Right renal pelvis (tissue), 4 donors: Measurements from ENCODE around the gene RASSF6. TPM values are rescaled to one million over a fixed set of nuclear protein-coding genes. Genes with fewer than 3 reads are reported as not detected.
"Not testable (repeated sequence)": the region's sequence is repeated elsewhere in the genome, so short reads cannot be mapped to it uniquely, and the experiment has no call there.

Experiments
- DNase-seq, 4 donors: peaks; one replicate each; pipeline ENCODE4 v3.0.0-alpha.2; 2013; ENCODE audit warnings: low read depth in 4 of 4, low spot score in 3 of 4, missing footprints in 1 of 4
- polyA plus RNA-seq, 4 donors: library from polyadenylated mRNA; unstranded; fragments of 120-200 nt; gene quantifications; one replicate each; pipeline ENCODE4 v1.2.1, GENCODE V29; 2013; ENCODE audit not compliant: insufficient read length in 4 of 4

RASSF6 gene
- polyA plus RNA-seq, 4 donors = 6.7 to 9.0 (median 7.3) TPM

DNA sequence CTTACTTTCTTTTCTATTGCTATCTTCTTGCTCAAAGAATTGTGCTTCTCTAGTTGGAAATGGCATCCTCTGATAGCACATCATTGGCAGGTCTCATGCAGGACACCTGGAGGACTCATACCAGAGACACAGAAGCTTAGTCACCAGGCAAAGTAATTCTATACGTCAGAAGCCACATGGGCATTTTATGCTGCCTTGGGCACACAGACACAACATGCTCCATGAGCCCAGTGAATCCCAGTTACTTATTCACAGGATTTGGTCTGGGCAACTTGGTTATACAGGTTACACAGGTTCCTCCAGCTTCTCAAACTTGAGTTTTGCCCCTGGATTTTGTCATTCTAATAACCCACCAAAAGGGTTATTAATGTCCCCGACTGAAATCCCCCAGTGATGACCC is 7.1 kb downstream of the RASSF6 start:
- DNase-seq = no peak

DNA sequence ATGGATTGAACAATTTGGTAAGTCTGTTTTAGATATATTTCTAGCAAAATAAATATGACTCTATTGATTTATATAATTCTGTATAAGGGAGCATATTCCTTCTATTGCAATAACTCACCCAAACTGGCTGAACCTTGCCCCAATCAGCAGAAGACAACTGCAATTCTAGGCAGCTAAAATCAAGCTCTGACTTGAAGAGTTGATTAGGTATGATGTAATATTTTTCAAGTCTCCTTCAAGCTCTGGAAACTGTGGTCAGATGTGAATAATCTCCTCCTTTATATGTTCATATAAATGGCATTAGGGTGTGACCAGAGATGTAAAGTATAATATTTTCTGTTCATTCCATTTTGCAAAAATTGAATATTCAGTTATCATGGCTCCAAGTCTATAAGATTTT is 8.2 kb downstream of the RASSF6 start:
- DNase-seq = no peak

DNA sequence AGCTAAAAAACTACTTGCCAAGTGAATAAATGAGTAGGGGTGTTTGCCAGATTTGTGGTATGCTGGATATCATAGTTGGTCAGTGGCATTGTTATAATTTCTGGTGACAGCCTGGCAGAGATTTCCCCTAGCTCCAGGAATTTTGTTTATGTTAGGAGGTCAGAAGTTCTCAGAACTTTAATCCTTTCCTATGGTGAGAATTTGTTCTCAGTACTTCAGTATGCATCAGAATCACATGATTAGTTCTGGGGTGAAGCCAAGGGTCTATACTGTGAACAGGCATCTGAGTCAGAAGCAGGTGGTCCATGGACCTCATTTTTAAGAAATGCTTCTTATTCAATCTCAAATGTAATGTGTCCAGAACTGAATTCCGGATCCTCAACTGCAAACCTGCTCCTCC is 10.5 kb downstream of the RASSF6 start:
- no peak for DNase-seq

DNA sequence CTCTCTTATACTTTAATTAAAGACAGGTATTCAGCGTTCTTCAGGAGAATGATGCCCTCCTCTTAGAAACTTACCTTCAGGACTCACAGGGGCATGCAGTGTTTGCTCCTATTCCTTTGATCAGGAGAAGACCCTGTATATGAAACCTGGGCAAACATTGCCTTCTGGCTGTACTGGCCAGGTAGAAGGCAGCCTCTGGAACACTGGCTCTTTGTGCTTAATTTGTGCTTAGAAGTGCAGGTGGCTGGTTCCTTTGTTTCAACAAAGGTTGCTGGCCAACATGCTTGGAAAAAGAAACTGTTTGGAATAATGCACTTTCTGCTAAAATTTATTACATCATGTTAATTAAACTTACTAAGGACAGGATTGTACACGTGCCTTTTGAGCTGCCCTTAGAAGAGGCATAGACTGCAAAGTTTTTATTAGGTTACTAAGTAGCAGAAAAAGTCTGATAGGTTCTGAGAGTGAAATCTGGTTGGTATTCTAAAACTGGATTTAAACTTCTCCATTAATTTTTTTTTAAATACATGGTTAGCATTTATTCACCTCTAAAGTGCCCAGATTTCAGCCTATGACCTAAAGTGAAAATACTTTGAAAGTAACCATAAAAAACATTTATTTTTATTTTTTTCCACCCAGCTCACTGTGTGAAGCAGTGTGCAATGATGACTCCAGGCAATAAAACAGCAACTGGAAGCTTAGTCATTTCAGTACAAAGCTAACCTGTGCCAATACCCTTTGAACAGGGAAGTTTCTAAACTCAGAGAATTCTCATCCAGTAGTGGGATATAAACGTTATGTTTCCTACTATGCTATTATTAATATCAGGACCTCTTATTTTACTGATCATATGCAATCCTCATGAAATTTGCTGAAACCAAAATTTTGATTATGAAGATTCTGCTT is 11.3 kb downstream of the RASSF6 start:
- DNase-seq = no peak

DNA sequence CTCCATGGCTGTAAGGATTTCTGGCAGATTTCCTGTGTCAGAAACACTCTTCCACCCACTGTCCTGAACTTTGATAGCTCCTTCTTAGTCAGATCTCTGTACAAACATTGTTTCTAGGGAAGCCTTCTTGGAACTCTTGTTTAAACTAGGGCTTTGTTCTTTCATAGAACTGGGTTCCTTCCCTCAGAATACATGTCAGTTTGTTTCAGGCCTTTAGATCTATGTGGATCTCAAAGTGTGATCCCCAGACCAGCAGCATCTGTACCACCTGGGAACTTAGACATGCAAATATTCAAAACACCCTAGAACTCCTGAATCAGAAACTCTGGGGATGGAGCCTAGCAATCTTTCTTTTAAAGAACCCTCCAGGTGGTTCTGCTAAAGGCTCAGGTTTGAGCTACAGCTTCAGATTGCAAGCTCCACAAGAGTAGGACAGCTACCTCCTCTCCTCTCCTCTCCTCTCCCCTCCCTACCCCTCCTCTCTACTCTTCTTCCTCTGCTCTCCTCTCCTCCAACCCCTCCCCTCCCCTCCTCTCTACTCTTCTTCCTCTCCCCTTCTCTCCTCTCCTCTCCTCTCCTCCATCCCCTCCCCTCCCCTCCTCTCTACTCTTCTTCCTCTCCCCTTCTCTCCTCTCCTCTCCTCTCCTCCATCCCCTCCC is 12.7 kb downstream of the RASSF6 start:
- no peak for DNase-seq

DNA sequence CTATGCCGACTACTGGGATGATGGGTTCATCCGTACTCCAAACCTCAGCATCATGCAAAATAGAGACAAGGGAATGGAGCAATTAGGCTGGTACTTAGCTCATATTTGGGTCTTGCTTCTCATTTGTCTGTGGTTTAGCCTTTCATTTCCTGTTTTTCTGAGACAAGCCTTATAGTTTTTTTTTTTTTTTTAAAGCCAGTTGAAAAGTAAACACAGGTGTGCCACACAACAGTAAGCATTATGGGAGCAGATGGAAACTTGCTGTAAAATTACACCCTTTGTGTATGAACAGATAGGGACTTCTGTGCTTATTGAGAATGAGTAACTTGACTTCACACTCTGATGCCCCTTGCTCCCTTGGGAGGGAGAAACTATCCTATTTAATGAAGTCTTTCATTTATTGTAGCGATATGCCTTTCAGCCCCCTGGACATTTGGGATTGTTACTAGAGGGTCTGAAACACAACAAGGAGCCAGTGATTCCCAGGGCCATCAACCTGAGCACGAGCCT is 13.7 kb downstream of the RASSF6 start:
- no peak for DNase-seq

DNA sequence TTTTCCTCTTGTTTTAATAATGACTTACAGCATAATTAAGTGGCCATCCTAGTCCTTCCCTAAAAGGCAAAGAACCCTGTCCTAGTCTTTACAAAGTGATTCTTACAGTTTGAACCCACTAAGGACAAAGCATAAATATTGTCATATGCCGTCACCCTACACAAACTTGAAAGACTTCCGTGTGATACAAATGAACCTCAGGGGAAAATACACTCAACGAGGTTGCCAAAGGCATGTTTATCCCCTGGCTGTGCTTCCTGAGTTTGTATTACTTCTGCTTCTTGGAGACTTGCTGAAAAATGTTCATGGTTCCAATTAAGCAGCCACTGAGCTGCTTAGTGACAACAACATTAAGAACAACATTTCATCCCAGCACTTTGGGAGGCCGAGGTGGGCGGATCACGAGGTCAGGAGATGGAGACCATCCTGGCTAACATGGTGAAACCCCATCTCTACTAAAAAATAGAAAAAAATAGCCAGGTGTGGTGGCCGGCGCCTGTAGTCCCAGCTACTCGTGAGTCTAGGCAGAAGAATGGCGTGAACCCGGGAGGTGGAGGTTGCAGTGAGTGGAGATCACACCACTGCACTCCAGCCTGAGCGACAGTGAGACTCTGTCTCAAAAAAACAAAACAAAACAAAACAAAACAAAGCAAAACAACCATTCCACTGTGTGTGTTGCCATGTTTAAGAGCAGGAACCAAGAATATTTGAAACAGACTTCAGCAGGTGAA is 16.2 kb downstream of the RASSF6 start:
- DNase-seq = no peak

DNA sequence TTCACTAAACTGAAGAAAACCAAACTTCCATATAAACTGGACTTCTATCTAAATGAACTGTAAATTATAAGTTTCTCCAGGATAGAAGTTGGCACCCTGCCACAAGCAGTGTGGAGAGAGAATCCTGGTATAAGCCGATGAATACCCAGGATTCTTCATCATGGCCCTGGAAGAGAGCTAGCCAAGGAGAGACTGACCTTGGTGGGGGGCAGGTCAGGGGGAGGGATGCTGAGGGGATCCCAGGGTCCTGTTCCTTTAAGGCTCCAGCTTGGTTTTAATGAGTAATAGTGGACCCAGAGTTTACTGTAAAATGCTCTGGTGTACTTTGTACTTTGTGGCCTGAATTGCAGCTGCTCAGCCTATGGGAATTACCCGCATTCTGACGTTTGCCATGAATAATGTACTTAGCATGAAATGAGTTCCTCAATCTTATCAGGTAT is 16.9 kb downstream of the RASSF6 start:
- no peak for DNase-seq

DNA sequence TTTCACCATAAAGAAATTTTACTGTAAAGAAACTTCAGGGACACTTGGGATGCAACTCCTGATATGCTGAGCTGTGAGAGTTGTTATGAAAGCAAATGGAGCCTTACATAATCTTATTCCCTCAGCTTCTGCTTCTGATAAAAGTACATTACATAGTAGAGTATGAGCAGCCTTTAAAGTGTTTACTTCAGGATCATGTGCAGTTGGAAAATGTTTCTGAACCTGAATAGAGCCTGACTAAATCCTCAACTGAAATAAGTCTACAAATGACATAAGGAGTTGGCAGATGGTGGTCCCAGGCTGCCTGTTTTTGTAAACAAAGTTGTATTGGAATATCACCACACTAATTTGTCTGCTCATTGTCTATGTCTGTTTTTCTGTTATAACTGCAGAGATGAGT is 19.3 kb downstream of the RASSF6 start:
- DNase-seq = no peak

DNA sequence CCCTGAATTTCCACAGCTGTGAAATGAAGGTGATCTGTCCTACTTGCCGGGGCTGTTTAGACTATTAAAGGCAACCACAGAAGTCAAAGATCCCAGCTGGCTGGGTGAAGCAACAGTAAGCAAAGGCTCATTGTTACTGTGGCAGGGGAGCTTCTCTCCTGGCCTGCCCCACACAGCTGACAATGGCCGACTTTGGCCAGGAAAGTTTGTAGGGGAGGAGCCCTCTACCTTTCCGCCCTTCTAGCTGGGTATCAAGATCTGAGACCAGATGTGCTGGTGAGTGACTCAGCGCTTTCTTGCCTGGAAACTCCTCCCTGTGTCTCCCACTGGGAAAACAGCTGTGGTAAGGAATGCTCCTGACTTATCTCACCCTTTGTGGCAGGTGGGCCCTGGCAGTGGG is 21.1 kb downstream of the RASSF6 start:
- no peak for DNase-seq

DNA sequence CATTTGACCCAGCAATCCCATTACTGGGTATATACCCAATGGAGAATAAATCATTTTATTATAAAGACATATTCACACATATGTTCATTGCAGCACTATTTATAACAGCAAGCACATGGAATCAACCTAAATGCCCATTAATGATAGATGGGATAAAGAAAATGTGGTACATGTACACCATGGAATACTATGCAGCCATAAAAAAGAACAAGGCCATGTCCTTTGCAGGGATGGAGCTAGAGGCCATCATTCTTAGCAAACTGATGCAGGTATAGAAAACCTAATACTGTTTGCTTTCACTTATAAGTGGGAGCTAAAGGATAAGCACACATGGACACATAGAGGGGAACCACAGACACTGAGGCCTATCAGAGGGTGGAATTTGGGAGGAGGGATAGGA is 22.6 kb downstream of the RASSF6 start:
- DNase-seq = no peak

DNA sequence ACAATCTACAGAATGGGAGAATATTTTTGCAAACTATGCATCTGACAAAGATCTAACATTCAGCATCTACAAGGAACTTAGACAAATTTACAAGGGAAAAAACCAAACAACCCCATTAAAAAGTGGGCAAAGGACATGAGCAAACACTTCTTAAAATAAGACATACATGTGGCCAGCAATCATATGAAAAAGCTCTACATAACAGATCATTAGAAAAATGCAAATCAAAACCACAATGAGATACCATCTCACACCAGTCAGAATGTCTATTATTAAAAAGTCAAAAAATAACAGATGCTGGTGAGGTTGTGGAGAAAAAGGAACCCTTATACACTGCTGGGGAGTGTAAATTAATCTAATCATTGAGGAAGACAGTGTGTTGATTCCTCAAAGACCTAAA is 23.1 kb downstream of the RASSF6 start:
- DNase-seq = not testable (repeated sequence)

DNA sequence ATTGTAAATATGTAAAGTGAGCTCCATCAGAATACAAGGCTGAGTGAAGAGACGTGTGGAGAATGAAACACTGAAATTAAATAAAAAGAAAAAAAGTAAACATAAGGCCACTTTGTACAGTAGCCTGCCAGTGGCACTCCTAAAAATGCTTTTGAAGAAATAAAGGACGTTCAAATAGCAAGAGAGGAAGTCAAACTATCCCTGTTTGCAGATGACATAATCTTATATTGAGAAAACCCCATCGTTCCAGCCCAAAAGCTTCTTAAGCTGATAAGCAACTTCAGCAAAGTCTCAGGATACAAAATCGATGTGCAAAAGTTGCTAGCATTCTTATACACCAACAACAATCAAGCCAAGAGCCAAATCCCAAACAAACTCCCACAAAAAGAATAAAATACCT is 24.2 kb downstream of the RASSF6 start:
- DNase-seq = no peak

DNA sequence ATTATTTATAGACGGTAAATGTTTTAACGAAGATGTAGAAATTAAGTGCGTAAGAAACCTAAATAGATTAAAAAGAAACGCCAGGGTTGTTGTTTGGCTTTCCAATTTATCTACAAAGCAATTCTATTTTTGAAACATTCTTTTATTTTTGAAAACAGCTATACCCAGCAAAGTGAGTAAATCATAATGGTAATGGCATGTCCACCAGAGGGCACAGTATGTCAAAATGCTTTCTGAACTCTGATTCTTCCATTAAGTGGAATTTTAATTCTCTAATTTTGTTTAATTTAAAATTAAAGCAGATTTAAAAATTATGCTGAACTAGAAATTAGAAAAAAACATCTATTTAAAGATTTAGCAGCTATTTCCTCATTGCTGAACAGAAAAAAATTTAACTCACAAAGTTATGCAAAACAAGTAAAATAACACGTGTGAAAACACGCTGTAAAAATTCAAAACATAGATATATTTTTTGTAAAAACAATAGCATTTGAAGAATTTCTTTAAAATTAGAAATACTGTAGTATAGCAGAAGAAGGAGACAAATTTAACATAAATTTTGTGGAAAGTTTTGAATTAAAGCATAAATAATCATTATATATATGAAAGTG is 26.5 kb downstream of the RASSF6 start:
- no peak for DNase-seq

DNA sequence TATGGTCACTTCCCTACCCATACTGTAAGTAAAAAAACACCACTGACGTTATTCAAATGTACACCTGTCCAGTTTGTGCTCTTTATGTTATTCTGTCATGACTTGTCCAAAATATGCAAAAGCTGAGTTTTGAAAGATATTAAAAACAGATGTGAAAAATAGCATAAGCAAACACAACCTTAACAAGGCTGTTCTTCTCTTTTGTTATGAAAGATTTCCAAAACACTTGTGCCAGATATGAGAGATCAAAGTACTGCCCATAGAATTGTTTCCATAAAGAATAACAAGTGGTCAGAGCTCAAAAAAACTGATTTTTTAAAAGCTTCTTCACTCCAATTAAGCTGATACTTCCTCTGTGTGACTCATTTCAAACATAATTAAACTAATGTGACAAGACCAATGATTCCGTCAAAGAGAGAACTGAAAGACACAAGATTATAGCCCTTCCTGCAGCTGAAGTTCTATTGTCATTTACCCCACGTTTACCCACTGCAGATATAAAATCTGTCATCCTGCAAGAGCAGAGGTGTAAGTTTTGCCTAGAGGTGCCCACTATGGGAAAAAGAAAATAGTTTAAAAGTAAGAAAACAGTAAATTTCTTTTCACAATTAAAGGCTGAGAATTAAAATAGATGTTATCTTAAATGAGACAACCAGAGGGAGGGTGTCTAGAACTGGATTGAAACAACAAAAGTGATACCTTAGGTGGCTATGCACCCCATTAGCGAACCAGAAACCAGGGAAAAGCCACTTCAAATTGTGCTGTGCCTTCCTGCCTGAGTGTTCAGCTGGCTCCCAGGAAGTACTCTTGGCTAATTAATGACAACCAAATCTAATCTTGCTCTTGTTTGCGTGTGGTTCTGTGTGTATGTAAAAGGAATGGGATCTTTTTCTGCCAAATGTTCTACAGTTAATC is 30.1 kb downstream of the RASSF6 start:
- no peak for DNase-seq

DNA sequence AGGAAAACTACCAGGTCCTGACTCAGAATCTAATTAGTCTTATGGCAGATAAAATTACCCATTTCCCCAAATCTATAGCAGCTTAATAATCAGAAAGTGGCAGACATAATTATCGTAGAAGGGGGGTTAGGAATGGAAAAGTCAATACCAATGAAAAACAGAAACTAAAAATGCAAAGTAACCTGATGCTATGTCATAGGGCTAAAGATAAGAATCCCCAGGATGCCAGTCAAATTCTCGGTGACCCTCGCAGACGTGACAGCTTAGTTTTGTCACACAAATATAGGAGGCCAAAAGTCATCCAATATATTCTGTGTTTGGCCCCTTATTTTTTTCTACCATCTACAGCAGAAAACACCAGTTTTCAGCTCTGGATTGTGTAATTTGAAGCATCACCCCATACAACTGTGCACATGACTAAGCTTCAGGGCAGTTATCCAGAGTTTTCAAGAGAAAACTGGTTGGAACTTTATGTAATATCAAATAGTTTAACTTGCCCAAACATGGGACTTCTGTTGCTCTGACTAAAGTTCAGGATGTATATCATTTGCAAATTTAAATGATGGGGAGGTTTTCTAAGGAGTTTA is 30.9 kb downstream of the RASSF6 start:
- DNase-seq = no peak

DNA sequence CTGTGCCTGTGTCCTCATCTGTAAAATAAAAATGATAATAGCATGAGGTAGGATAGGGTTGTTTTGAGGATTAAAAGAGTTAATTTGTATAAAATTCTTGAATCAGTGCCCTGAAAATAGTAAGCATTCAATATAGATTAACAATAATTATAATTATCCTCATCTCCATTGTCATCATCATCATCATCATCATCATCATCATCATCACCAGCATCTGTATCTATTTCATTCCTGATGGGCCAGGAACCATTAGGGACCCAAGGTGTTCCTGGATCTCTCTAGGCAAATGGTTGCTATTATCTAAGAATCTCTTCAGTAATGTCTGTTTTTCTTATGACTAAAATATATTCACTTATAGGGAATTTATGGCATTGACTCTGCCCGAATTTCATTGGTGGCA is 31.6 kb downstream of the RASSF6 start:
- DNase-seq = no peak

DNA sequence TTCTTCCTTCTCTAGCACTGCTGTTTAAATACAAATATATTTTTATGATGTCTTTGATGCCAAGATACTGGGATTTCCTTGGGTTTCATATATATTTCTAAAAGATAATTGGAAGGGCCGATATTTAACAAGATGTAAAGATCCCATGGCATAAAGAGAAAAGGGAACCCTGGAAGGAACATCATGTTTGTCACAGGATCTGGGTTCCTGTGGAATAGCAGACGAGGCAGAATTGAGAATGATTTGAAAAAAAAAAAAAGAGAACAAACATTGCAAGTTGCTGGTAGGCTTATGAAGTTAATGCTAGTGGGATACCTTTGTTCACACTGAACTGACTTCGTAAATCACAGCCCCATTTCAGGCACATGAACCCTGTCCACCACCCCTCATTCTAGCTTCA is 33.6 kb downstream of the RASSF6 start:
- DNase-seq = no peak

DNA sequence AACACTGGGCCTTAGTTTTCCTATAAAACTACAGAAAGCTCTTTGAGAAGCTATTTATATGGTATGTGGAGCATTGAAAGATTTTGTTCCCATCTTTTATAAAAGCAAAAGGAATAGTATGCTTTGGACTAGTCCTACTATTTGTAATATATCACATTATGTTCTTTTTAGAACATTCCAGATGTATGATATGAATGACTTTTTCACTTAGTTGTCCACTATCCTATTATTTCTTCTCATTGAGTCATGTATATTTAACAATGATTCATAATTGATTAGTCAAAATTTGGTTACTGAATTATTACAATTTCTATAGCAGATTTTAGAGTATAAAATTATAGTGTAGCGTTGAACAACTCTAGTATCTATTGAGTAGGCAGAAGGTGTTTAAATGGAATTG is 34.2 kb downstream of the RASSF6 start:
- no peak for DNase-seq
